PC-3 (cell line): ENCODE data around the gene SLC38A4. TPM values are rescaled to one million over a fixed set of nuclear protein-coding genes. Genes with fewer than 3 reads are reported as not detected.

Experiments
- ATAC-seq: fragments of 200-7000 bp; cut with Tn5 transposase; 2 replicates; pipeline ENCODE4 v1.9.1; 2020; ENCODE audit warnings: mild to moderate bottlenecking, moderate library complexity
- BruUV-seq: library from RNA; stranded (reverse); fragments of 400-500 nt; replicated peaks from 2 replicates; lab custom pipeline; 2021; lab: Mats Ljungman, UMichigan
- CTCF ChIA-PET: fragments of 300-600 bp; sonication (Branson Sonifier 250); formaldehyde crosslinking; loops from one replicate; lab custom pipeline; 2022; ENCODE audit warnings: antibody characterized with exemption; lab: Charles Lee
- POLR2A ChIA-PET: fragments of 300-600 bp; sonication (Branson Sonifier 250); formaldehyde crosslinking; loops from one replicate; lab custom pipeline; 2022; ENCODE audit warnings: antibody characterized with exemption; ENCODE audit not compliant: unreplicated experiment; lab: Charles Lee
- DNase-seq: peaks from one replicate; pipeline ENCODE4 v3.0.0-alpha.2; 2015
- H2AFZ ChIP-seq: fragments of 300-600 bp; sonication (generic); 2 replicates; pipeline ENCODE4 v1.6.0; 2016; ENCODE audit warnings: antibody characterized with exemption, low read length
- H3F3A ChIP-seq: fragments of 300-600 bp; sonication (generic); one replicate; pipeline ENCODE4 v1.6.0; 2017; ENCODE audit warnings: antibody characterized with exemption, low read length, control low read depth, mild to moderate bottlenecking; ENCODE audit not compliant: unreplicated experiment
- H3K27ac ChIP-seq: fragments of 300-600 bp; sonication (generic); 2 replicates; pipeline ENCODE4 v1.5.1; 2016; ENCODE audit warnings: mild to moderate bottlenecking, low read length
- H3K27me3 ChIP-seq: fragments of 300-600 bp; sonication (generic); 2 replicates; pipeline ENCODE4 v1.6.1; 2016; ENCODE audit warnings: low read length, mixed read lengths
- H3K36me3 ChIP-seq: fragments of 300-600 bp; sonication (generic); 2 replicates; pipeline ENCODE4 v1.6.1; 2016; ENCODE audit warnings: low read depth, mixed run types, low read length, mixed read lengths
- H3K4me1 ChIP-seq: fragments of 300-600 bp; sonication (generic); 2 replicates; pipeline ENCODE4 v1.5.1; 2016; ENCODE audit warnings: low read length; ENCODE audit not compliant: insufficient read depth
- H3K4me2 ChIP-seq: fragments of 300-600 bp; sonication (generic); 2 replicates; pipeline ENCODE4 v1.6.0; 2016; ENCODE audit warnings: low read length
- H3K4me3 ChIP-seq: fragments of 300-600 bp; sonication (generic); 2 replicates; pipeline ENCODE4 v1.5.1; 2016; ENCODE audit warnings: mild to moderate bottlenecking, low read length, mixed read lengths
- H3K79me2 ChIP-seq: fragments of 300-600 bp; sonication (generic); 2 replicates; pipeline ENCODE4 v1.6.1; 2017; ENCODE audit warnings: low read length, mixed read lengths
- H3K9ac ChIP-seq: fragments of 300-600 bp; sonication (generic); 2 replicates; pipeline ENCODE4 v1.6.0; 2016; ENCODE audit warnings: mild to moderate bottlenecking, low read length
- H3K9me2 ChIP-seq: fragments of 300-600 bp; sonication (generic); replicated peaks from 2 replicates; pipeline ENCODE4 v1.6.1; 2016; ENCODE audit warnings: mixed run types, low read length, mixed read lengths
- H3K9me3 ChIP-seq: fragments of 300-600 bp; sonication (generic); 2 replicates; pipeline ENCODE4 v1.6.1; 2016; ENCODE audit warnings: low read length, mixed read lengths
- H4K20me1 ChIP-seq: fragments of 300-600 bp; sonication (generic); 2 replicates; pipeline ENCODE4 v1.6.1; 2016; ENCODE audit warnings: low read length, mixed read lengths
- CTCF ChIP-seq: fragments of 300-600 bp; sonication (generic); conservative IDR thresholded peaks from 2 replicates; pipeline ENCODE4 v1.5.1; 2017; ENCODE audit warnings: antibody characterized with exemption, low read depth, mild to moderate bottlenecking, low read length
- EZH2 ChIP-seq: fragments of 300-600 bp; sonication (generic); IDR thresholded peaks from one replicate; pipeline ENCODE4 v1.6.1; 2017; ENCODE audit warnings: antibody characterized with exemption, mild to moderate bottlenecking, low read length; ENCODE audit not compliant: unreplicated experiment
- EZH2phosphoT487 ChIP-seq: fragments of 300-600 bp; sonication (generic); IDR thresholded peaks from 2 replicates; pipeline ENCODE4 v1.6.1; 2018; ENCODE audit warnings: mild to moderate bottlenecking, antibody characterized with exemption, low read length, borderline replicate concordance
- intact Hi-C: fragments of 100-400 bp; cut with micrococcal nuclease; formaldehyde crosslinking; loops from 2 replicates; pipeline ENCODE4 v1.9.0; 2023
- total RNA-seq: library from RNA; depleted of rRNA; stranded (reverse); fragments of >200 nt; gene quantifications from 2 replicates; pipeline ENCODE4 v1.2.3, GENCODE V29; 2014

SLC38A4 gene
- total RNA-seq, 1 experiment from 2014 or later: not detected

GRCh38 chr12:46808955-46809697 is 16.7 kb downstream of the SLC38A4 start:
- H3K9ac ChIP-seq: no peak overlapping the region
- no peaks in the 10 kb centered on the region for H3K36me3 ChIP-seq
- H3K4me2 ChIP-seq: no peak overlapping the region
- H3K9me3 ChIP-seq: no peaks in the 10 kb centered on the region
- H3K4me1 ChIP-seq: no peaks in the 10 kb centered on the region
- no peaks in the 10 kb centered on the region for H3F3A ChIP-seq
- intact Hi-C loops: no loop called here
- H3K27me3 ChIP-seq: no peaks in the 10 kb centered on the region
- BruUV-seq: no TSS peak
- POLR2A ChIA-PET: no interaction called here
- no peak overlapping the region for H3K4me3 ChIP-seq
- no peaks in the 10 kb centered on the region for H3K9me2 ChIP-seq
- no peak for TF ChIP-seq EZH2
- TF ChIP-seq CTCF: no peak
- ATAC-seq: no peak
- no peaks in the 10 kb centered on the region for H3K79me2 ChIP-seq
- CTCF ChIA-PET: no interaction called here
- H3K27ac ChIP-seq: no peak overlapping the region
- no peak overlapping the region for H2AFZ ChIP-seq
- no peak for DNase-seq
- H4K20me1 ChIP-seq: no peaks in the 10 kb centered on the region

- Histone ChIP-seq H3K4me1 (no peaks in the 10 kb centered on the region), H3K9me2 (no peaks in the 10 kb centered on the region), H3K27ac (no peak overlapping the region), H4K20me1 (no peaks in the 10 kb centered on the region), H3K4me2 (no peak overlapping the region), H3K4me3 (no peak overlapping the region), H3K36me3 (no peaks in the 10 kb centered on the region), H3K79me2 (no peaks in the 10 kb centered on the region), H3K9ac (no peak overlapping the region), H3F3A (no peaks in the 10 kb centered on the region), H3K9me3 (no peaks in the 10 kb centered on the region), H3K27me3 (no peaks in the 10 kb centered on the region), H2AFZ (no peak overlapping the region)
- intact Hi-C loops: no loop called here
- TF ChIP-seq CTCF: no peak
- CTCF ChIA-PET: no interaction called here
- POLR2A ChIA-PET: no interaction called here
- DNase-seq (no peak), ATAC-seq (no peak)
- BruUV-seq: no TSS peak
Measured at GRCh38 chr12:46808317-46808716, 17.5 kb downstream of the SLC38A4 start.

GRCh38 chr12:46804054-46804453 is 21.7 kb downstream of the SLC38A4 start:
- ChIA-PET POLR2A (interaction anchor here (0.7 kb wide), 2 partner anchors 104 to 280 kb away, joined by 7 to 18 read pairs; no protein-coding TSS in a partner anchor), CTCF (no interaction called here)
- BruUV-seq: no TSS peak

More at GRCh38 chr12:46804054-46804453, 21.7 kb downstream of the SLC38A4 start:
- TF ChIP-seq EZH2phosphoT487 (no peak), CTCF (no peak)
- H3K4me1 ChIP-seq: no peaks in the 10 kb centered on the region
- ATAC-seq (no peak), DNase-seq (no peak)
- H3K27me3 ChIP-seq: no peaks in the 10 kb centered on the region
- no peak overlapping the region for H3K4me3 ChIP-seq
- H3K79me2 ChIP-seq: no peaks in the 10 kb centered on the region
- no peak overlapping the region for H3K4me2 ChIP-seq
- no peaks in the 10 kb centered on the region for H3K9me2 ChIP-seq
- no peaks in the 10 kb centered on the region for H3K9me3 ChIP-seq
- no peaks in the 10 kb centered on the region for H4K20me1 ChIP-seq
- H2AFZ ChIP-seq: no peak overlapping the region
- H3F3A ChIP-seq: no peaks in the 10 kb centered on the region
- H3K27ac ChIP-seq: no peak overlapping the region
- intact Hi-C loops: no loop called here
- H3K36me3 ChIP-seq: no peaks in the 10 kb centered on the region
- no peak overlapping the region for H3K9ac ChIP-seq
